GM21447 (cell line): ENCODE measurements around the gene SMYD1.
"Not testable (repeated sequence)": the region's sequence is repeated elsewhere in the genome, so short reads cannot be mapped to it uniquely, and the experiment has no call there.

Experiments used
- ATAC-seq: cut with Tn5 transposase; IDR thresholded peaks from one replicate; pipeline ENCODE4 v1.9.1; 2021; ENCODE audit not compliant: unreplicated experiment

The SMYD1 gene

DNA sequence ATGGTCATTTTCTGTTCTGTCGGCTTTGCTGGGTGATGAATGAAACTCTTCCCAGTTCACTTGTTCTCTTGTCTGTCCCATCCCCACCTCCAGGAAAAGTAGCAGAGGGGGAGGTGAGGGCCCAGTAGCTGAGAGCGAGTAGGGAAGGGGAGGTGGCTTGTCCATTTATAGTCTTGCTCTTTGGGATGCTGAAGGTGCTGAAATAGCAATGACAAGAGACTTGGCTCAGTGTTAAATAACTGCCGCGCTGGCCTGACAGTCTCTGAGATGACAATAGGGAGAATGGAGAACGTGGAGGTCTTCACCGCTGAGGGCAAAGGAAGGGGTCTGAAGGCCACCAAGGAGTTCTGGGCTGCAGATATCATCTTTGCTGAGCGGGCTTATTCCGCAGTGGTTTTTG lies at the start of gene SMYD1:
Gene SMYD1 (plus strand): TSS at position 228 of the 400 bp plus-strand sequence. CDS start 40 bp downstream, at position 268.
- no peak for ATAC-seq

DNA sequence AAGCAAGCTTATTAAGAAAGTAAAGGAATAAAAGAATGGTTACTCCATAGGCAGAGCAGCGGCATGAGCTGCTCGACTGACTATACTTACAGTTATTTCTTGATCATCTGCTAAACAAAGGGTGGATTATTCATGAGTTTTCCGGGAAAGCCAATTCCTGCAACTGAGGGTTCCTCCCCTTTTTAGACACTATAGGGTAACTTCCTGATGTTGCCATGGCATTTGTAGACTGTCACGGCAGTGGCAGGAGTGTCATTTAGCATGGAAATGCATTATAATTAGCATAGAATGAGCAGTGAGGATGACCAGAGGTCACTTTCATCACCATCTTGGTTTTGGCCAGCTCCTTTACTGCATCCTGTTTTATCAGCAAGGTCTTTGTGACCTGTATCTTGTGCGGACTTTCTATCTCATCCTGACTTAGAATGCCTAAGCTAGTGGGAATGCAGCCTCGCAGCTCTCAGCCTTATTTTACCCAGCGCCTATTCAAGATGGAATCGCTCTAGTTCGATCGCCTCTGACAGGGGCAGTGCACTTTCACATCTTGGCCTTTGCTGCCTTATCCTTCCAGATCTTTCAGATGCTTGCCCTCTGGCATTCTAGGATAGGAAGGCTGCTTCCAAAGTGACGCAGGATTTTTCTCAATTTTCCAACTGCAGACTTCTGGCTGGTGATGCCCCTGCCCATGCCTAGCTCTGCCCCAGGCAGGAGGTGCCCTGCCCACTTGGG lies 49.4 kb upstream of the SMYD1 start:
- ATAC-seq: not testable (repeated sequence)

DNA sequence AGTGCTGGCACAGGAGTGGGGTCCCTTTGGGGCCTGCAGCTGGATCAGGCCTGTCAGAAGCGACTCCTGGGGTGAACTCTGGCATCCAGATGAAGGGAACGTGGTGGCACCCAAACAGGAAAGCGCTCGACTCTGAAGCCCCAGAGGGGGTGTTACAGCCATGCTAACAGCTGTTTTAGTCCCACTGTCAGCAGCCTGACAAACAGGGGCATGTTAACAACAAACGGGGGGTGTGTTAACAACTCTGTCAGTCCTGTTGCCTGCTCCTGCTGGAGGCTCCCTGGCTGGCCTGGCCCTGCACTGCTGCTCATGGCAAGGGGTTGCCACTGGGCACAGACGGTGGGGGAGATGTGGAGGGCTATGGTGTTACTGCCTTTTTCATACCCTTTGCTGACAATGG lies 48.7 kb upstream of the SMYD1 start:
- no peak for ATAC-seq

DNA sequence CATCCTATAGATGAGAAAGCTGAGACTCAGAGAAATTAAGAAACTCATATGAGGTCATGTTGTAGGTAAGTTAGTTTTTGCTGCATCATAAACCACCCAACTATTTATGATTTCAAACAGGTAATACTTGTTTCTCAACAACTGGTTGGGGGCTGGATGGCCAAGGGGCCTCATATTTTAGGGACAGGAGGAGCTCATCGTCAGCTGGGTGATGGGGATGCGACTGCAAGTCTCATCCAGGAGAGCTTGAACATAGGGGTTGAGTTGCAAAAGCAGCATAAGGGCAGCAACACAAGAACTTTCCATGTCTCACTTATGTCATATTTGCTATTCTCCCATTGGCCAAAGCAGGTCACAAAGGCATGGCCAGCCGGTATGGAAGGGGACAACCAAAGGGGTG lies 47.6 kb upstream of the SMYD1 start:
- ATAC-seq: no peak

DNA sequence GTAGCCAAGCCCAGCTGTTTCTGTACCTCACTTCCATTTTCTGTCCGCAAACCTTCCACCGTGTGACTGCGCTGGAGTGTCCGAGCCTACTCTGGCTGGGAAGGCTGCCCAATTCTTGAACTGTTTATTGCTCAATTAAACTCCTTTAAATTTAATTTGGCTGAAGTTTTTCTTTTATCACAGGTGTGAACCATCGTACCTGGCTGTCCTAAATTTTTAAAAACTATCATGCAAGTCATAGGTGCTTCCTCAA lies 45.0 kb upstream of the SMYD1 start:
- no peak for ATAC-seq

DNA sequence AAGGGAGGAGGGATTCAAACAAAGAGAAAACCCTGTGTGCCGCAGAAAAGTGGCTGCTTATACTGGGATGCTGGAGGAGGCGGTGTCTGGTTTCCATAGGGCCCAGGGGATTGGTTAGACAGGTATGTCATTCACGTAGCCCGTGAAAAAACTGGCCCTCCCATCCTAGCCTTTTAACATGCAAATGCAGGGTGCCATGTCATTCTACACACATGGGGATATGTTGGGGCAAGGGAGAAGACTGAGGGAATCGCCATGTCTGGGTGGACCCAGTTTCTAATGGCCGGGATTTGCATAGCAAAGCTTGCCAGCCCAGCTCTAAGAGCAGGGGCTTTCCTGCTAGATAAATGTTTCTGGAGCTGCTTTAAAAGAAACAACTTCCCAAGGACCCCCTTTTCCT lies 43.1 kb upstream of the SMYD1 start:
- no peak for ATAC-seq

DNA sequence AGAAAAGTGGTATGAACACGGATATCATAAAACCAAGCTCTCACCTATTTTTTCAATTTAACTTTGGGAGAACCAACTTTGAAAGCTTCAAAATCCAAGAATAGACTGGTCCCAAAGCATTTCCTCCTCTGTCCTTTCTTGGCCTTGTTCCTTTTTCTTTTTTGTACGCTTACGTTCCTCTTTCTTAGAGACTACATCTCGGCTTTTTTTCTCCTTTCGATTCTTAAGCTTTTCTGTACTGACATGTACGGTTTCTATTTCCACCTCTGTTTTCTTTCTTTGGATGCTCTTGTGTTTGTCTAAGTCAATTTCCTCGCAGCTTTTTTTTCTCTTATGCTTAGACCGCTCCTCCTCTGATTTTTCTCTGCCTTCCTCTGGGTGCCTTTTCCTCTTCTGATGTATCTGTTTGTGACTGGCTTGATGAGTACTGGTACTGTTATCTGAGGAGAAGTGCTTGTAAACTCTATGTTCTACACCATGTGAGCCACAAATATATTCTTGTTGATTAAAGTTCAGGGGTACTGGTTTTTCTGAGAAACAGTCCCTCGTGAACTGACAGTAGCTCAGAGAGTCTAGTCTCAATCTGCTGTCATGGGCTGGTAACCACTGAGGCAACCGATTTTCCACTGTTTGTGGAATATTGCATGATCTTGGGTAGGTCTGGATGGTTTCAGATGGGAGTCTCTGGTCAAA lies 39.8 kb upstream of the SMYD1 start:
- no peak for ATAC-seq

DNA sequence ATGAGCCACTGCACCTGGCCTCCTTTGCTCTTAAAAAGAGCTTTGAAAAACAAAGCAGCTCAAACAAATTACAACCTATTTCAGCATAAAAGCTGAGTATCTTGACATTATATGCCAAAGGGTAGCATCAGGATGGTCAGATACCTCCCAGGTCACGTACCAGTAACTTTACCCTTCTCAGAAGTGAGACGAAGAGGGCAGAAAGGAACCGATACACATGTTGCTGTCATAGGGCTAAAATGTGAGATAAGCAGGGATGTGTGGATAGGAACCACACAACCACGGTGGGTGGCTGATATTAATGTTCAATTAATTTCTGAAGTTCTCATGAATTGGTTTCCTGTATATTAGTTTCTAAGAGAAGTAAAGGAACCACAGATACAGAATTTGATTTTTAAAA lies 38.7 kb upstream of the SMYD1 start:
- ATAC-seq: no peak

DNA sequence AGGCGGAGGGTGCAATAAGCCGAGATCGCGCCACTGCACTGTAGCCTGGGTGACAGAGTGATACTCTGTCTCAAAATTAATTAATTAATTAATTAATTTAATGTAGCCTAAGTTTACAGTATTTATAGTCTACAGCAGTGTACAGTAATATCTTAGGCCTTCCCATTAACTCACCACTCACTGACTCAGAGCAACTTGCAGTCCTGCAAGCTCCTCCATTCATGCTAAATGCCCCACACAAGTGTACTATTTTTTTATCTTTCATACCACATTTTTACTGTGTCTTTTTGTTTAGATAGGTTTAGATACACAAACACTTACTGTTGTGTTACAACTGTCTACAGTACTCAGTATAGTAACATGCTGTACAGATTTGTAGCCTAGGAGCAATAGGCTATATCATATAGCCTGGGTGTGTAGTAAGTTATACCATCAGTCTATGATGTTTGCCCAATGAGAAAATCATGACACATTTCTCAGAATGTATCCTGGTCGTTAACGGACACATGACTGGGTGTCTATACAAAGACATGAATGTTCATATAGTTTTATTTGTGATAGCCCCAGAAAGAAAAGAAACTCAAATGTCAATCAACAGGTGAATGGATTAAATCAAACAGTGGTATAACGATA lies 35.4 kb upstream of the SMYD1 start:
- ATAC-seq: no peak

DNA sequence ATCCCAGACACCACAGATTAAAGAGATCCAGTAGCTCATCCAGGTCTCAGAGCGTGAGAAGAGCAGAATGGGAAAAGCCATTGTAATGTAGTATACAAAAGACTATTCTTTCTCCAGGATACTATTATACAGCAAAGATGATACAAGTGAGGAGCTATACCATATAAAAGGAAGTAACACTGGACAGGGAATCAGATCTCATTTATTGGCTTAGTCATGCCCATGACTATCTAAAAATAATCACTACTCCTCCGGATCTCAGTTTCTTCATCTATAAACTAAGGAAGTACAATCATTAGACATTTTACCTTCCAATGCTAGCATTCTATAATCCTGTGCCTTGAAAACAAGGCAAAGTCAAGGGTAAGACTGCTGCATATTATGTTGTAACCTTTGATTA lies 31.4 kb upstream of the SMYD1 start:
- ATAC-seq: no peak

DNA sequence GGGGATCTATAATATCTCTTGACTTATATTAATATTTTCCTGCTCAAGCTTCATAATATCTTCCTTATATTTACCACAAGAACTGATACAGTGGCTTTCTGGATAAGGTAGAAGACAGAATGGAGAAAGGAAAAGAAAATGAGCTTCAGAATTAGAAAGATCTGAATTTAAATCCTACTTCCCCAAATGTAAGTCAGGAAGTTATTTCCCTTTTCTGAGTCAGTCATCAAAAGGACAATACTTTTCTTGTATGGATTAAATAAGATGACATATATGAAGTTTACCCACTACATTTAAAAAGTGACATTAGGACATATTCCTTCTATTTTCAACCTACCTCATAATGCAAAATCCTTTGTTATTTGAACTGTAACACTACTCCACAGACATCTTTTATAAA lies 31.0 kb upstream of the SMYD1 start:
- no peak for ATAC-seq

DNA sequence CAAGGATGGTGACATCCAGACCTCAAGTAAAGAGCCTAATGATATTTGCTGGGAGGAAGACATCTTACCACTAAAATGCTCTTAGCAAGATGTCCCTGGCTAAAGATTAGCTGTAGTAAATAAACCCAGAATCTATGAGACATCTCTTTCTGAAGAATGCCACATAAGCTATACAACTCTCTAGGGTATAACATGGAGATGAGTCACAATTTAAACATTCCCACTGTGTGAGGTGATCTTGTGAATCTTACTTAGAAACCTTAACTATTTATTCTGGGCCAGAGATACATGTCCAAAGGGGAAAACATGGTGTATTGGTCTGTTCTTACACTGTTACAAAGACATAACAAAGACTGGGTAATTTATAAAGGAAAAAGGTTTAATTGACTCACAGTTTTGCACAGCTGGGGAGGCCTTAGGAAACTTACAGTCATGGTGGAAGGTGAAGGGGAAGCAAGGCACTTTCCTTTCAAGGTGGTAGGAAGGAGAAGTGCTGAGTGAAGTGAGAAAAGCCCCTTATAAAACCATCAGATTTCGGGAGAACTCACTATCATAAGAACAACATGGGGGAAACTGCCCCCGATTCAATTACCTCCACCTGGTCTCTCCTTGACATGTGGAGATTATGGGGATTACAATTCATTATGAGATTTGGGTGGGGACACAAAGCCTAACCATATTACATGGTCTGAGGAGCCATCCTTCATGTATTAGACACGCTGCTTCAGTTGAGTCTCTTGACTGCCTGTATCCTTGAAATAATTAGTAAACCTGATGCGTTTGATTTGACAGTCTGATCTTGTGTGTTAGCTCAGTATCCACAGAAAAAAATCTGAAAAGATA lies 29.1 kb upstream of the SMYD1 start:
- ATAC-seq: no peak

DNA sequence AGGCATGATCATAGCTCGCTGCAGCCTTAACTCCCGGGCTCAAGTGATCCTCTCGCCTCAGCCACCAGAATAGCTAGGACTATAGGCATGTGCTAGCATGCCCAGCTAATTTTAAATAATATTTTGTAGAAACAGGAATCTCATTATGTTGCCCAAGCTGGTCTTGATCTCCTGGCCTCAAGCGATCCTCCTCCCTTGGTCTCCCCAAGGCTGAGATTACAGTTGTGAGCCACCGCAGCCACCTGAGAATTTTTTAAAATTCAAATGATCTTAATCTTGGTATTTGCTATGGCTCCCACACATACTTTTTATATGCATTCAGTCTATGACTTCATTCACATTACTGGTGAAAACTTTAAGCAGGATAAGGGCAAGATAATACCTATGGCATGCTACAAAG lies 25.1 kb upstream of the SMYD1 start:
- ATAC-seq: no peak

DNA sequence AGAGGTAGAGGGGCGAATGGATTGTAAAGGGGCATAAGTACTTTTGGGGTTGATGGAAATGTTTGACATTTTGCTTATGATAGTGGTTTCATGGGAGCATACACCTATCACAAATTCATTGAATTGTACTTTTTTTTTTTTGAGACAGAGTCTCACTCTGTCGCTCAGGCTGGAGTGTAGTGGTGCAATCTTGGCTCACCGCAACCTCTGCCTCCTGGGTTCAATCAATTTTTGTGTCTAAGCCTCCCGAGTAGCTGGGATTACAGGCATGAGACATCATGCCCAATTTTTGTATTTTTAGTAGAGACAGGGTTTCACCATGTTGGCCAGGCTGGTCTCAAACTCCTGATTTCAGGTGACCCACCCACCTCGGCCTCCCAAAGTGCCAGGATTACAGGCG lies 22.1 kb upstream of the SMYD1 start:
- not testable (repeated sequence) for ATAC-seq

DNA sequence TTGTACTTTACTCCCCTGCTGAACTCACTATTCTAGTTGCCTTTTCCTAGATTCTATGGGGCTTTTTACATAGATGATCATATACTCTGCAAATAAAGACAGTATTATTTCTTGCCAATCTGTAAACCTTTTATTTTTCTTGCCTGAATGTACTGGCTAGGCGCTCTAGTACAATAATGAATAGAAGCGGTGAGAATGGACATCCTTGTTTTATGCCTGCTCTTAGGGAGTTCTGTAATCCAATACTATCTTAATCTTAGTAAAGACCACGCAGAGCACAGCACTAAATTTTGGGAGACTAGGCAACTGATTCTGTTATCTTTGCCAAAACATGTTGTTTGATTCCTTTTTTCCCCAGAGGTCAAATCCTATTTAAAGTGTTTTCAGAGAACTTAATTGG lies 19.1 kb upstream of the SMYD1 start:
- no peak for ATAC-seq

DNA sequence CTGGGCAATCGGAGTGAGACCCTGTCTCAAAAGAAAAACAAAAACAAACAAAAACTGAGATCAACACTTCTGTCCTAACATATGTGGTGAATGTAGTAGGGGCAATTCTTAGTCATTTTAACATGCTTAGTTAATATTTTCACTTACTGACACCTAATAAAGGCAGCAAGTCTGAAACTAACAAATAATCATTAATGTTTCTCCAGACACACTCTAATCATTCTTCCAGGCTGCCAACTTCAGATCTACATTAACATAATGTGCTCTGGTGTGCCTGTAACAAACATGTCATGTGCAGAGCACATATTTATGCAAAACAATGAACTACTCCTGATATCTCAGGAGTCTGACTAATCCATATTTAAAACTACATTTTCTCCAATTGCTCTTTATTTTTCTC lies 18.0 kb upstream of the SMYD1 start:
- ATAC-seq: no peak

DNA sequence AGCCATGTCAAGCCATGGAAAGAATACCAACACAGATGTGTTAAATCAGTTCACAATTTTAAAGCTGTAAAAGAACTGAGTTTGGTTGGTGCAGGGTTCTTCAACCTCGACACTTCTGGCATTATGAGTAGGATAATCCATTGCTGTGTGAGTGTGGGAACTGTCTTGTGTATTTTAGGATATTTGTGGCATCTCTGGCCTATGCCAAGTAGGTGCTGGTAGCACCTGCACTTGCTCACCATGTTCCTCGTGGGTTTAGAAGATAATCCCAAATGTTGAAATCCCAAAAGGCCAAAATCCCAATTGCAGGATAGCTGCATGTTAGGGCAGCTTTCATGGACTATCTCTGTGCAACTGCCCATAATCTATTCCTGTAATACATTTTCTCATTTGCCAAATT lies 15.8 kb upstream of the SMYD1 start:
- no peak for ATAC-seq

DNA sequence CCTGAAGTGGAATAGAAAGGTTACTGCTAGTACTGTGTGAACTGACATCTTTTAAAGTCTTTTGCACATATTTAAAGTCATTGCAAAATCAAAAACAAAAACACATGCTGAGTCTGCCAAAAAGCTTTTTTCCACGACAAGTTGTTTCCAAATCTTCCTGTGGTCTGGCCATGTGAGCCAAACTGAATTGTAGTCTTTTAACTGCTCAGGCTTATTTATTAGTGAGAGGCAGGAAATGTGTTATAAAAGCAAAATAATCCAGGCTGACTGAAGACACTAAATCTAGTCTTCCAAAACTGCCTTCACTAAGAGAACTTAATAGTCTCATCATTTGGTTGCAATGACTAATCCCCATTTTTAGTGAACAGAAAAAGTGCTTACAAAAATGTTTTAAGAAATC lies 14.3 kb upstream of the SMYD1 start:
- no peak for ATAC-seq

DNA sequence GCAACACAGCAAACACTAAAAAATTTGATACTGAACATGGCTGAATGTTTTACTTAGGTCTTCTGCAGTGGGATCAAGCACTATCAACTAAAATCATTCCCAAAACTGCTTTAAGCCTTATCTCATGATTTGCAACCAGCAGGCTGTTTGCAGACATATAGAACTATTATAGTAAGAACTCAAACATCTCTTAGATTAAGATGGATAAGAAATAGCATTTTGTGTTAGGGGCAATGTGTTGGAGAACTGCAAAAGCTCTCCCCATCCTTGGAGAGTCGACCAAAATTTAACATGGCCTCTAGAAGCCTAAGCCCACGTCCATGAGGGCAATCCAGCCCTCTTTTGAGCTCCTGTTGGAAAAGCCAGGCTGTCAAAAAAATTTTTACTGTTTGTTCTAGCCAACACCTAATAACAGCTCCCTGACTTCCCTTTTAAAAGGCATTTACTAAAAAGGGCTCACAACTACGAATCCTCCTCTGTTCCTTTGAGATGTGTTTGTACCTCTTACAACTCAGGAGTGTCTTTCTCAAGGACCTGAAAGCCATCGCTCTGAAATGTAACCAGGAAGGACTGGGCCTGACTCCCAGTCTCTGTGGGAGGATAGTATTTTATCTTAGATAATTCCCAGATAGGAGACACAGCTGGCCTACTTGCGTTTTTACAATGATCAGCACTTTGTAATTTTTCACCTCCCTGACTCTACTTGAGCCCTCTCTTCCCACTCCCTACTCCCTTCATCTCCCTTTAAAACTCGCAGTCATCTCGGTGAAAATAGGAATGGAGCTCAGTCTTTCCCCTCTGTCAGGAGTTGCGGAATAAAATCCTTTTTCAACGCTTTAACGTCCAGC lies 13.5 kb upstream of the SMYD1 start:
- ATAC-seq: no peak

DNA sequence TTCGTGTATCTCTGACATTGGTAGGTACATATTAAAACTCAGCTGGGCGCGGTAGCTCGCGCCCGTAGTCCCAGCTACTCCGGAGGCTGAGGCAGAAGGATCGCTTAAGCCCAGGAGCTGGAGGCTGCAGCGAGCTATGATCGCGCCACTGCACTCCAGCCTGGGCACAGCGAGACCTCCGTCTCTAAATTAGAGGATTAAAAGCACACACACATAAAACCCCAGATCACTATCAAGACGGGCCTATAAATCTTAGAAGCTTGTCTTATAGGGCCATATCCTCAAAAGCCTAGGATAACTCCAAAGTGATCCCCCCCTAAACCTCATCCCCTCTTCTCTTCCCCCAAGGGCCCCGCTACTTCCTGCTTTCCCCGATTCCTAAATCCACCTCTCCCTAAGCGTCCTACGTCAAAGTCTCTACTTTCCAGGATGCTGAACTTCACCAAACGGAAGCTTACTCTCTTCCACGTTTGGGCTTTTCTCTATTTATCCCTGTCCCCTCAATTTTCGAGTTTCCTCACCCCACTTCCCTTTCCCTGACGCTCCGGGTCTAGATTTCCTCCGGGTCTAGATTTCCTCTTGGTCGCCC lies 12.7 kb upstream of the SMYD1 start:
- ATAC-seq: no peak
